ENCODE results near the gene MAGEA9B. TPM values are rescaled to one million over a fixed set of nuclear protein-coding genes. Genes with fewer than 3 reads are reported as not detected.
"Not testable (repeated sequence)": the region's sequence is repeated elsewhere in the genome, so short reads cannot be mapped to it uniquely, and the experiment has no call there.

Gene MAGEA9B
- total RNA-seq, 4 donors from 2014 or later = not detected

- H3K4me3 ChIP-seq; H3K27ac ChIP-seq (replicated peaks in 1 of 4); H3K4me1 ChIP-seq; H3K27me3 ChIP-seq; intact Hi-C loops (cut with DNase I); H3K9me3 ChIP-seq; DNase-seq (ENCODE audit: extremely low spot score): not testable (repeated sequence)
- peaks cover 0 to 24% (median 7%) of the 10 kb centered on the region in 4 donors for H3K36me3 ChIP-seq
- WGBS = no CpG with 5 or more reads among the region's 3 CpGs
These were observed 54.4 kb downstream of the MAGEA9B start for GRCh38 chrX:149532868-149533267.

Other genes starting within 250 kb of the MAGEA9B start
- 10 to 100 TPM; 80.2 to 91.0 (median 86.4) TPM for gene IDS, start 82.2 kb downstream of the MAGEA9B start, total RNA-seq
- gene EOLA1, start 46.4 kb downstream of the MAGEA9B start, total RNA-seq = 10 to 100 TPM; 11.9 to 33.6 (median 17.8) TPM
- not detected for gene HSFX3, start 37.5 kb downstream of the MAGEA9B start, total RNA-seq
- gene HSFX2, start 7.9 kb upstream of the MAGEA9B start, total RNA-seq = under 1 TPM in 1 of 4 donors, not detected in 3; 0.45 TPM
- 10 to 100 TPM; 11.2 to 26.2 (median 16.5) TPM for gene TMEM185A, start 44.3 kb upstream of the MAGEA9B start, total RNA-seq
- gene MAGEA11, start 124.6 kb upstream of the MAGEA9B start, total RNA-seq = not detected
- gene HSFX1, start 186.6 kb upstream of the MAGEA9B start, total RNA-seq = 1 to 10 TPM in 3 of 4 donors, under 1 TPM in 1; 0.78 to 2.0 (median 1.2) TPM
- gene MAGEA9, start 194.5 kb upstream of the MAGEA9B start, total RNA-seq = not detected